ACHN (cell line): Measurements from ENCODE around the gene GRID1.

ENCODE experiments used
- DNase-seq: peaks from one replicate; pipeline ENCODE4 v3.0.0-alpha.2; 2015
- in situ Hi-C: cut with HindIII; loops from 2 replicates; pipeline ENCODE4 v1.10.0; 2017; ENCODE audit warnings: low sequenced_read_pairs, low pct_ligation_motif_present, low pct_unique_long_range_greater_than_20kb

GRID1 gene

GRCh38 chr10:86291616-86292340 is 74.8 kb downstream of the GRID1 start:
- in situ Hi-C loops = no loop called here
- DNase-seq = no peak

DNA sequence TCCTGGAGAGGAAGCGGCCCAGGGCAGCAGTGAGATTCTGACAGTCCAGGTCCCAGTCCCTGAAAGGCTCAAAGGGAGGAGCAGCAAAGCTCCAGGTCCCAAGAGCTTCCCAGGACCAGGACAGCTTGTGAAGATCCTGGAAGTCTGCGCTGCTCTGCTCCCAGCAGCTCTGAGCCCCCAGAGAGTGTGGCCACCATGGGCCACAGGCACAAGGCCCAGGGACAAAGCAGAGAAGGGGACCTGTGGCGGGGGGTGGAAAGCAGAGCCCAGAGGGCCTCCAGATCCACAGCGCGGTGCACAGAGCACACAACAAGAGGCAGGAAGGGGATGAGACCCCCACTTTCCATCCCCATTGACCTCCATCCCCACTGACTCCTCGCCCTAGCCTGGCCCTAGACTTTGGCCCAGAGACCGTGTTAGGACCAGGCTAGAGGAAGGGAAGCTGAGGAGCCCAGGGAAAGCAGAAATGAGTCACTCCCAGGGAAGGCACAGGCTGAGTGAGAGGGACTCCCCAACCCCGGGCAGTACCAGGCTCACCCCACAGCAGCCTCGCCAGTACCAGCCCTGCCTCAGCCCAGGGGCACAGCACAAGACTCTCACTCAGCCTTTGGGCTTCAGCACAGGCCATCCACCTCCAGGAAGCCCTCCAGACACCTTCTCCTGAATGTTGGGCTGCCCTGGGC is 75.5 kb downstream of the GRID1 start:
- DNase-seq = no peak
- in situ Hi-C loops = no loop called here

DNA sequence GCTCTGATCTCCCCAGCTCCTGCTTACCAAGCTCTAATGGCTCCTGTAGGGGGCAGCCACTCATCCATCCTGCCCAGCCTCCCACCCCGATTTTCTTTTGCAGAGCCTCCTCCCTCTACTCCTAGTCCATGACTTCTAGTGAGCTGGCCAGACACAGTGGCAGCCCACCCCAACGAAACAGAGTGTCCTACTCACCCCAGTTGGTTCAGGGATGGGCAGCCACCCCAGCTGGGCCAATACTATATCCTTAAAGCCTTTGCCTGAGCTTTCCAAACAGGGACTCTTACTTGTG is 77.1 kb downstream of the GRID1 start:
- no peak for DNase-seq
- in situ Hi-C loops = no loop called here

DNA sequence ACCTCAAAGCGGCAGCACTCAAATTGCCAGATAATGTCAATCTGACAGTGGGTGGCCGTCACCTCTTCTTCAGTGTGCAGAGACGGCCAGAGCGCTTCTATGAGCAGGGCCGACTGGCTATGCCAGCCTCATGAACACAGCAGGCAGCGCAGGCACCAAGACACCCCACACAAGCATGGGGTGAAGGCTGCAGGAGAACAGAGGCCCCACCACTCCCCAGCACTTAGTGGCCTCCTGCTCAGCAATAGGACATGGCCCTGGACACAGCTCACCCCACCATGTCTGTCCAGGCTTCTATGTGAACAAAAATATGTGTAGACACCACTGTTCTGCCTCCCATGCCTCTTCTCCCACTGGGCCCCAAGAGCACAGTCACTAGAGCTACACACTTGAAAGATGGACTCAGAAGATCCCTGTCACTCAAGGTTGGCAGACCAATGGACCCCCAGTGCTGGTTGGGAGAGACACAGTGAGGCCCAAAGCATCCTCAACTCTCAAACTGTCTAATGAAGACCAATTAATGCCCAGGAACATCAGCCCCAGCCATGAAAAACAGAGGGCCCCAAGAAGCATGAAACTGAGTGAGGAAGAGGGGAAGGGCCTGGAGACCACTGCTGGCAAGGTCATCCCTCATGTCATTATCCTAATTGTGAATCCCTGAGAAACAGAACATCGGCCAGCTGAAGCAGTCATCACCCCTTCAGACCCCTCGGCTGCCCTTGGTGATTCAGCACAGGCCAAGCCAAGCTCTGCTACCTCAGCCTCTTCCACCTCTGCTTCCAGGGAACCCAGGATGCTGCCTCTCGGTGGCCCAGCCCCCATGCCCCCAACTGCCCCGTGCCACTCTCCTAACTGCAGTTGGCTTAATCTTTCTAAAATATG is 77.7 kb downstream of the GRID1 start:
- no peak for DNase-seq
- in situ Hi-C loops = no loop called here

DNA sequence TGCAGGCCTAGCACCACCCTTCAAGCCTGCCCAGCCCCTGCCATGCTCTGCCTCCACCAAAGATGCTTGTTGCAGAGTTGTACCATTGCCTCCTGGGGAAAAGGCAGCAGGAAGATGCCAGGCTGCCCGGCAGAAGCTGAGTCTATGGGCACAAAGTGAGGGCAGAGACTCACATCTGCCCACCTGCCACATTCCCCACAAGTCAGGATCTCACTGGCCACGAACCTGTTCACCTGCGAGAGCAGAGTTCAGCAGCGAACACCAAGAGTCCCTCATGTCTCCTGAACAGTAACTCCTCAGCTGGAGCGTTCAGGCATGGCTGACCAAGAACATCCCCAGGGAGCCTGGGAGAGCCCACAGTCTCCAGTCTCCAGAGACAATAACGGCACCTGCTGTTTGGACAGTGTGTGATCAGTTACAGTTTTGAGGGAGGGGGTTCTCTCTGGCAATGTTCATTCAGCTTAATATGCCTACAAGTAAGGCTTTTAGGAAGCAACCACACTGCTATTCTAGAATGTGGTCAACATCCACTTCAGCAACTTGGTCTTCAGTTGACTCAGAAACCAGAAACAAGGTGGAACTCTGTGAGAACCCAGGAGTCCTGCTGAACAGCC is 78.5 kb downstream of the GRID1 start:
- in situ Hi-C loops = no loop called here
- no peak for DNase-seq

GRCh38 chr10:86287110-86287793 is 79.3 kb downstream of the GRID1 start:
- DNase-seq = no peak
- in situ Hi-C loops = no loop called here

DNA sequence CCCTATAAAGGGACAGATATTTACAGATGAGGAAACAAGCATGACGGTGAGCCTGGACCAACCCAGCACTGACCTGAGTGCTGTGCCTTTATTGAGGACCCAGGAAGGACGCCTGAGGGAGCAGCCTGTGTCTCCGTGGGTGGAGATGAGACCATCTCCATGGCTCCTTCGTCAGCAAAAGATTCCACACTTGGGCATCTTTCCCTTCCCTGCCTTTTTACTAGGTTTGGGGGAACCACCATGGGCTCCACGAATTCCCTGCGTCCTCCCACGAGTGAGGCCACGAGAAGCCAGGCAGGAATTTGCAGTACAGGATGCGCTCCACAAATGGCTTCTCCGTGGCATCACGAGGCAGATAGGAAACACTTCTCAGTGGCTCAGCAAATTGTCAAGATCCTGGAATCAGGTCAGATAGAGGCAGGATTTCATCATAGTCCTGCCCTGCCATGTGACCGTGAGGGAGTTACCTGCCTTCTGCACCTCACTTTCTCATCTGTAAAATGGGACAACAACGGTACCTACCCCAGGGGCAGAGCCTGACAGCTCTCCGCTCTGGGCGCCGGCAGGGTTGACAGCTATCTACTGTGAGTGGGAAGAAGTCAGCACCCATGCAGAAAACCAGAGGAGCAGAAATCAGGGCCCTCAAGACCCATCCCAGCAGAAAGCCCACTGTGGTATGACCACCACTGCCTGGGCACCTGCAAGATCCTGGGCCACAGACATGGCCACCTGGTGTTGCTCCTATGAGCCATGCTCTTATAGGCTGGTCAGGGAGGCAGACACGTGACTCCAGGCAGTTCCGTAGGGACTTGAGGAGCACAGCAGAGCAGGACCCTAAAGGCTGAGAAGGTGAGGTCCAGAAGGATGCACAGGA is 80.1 kb downstream of the GRID1 start:
- DNase-seq = no peak
- in situ Hi-C loops = no loop called here

DNA sequence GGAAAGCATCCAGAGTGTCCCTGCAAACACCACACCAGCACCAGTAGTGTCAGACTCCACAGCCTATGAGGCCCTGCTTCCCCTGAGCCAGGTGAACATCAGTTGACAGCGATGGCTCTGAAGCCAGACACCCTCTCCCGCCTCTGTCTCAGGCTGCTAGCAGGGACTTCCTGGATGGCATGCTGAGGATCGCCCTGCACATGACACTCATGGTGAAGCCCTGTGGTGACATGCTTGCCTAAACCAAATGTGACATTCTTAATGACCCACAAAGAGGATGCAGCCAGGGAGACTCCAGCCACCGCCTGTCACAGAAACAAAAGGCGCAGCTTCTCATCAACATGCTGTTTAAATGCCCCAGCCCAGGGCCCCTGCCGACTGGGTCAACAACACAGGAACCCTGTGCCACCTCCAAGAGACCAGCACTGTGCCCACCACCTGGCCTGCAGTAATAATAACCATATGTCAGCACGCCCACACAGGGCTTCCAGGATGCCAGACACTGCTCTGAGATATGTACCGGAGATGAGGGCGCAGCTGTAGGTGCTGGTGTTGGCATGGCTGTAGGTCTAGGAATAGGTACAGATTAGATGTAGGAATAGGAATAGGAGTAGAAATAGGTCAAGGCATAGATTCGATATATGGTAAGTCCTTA is 81.3 kb downstream of the GRID1 start:
- in situ Hi-C loops = no loop called here
- DNase-seq = no peak

GRCh38 chr10:86284355-86285105 is 82.1 kb downstream of the GRID1 start:
- no peak for DNase-seq

GRCh38 chr10:86283466-86284287 is 82.9 kb downstream of the GRID1 start:
- in situ Hi-C loops = no loop called here
- no peak for DNase-seq

More at GRCh38 chr10:86284355-86285105, 82.1 kb downstream of the GRID1 start:
- in situ Hi-C loops = no loop called here

GRCh38 chr10:86282664-86283465 is 83.7 kb downstream of the GRID1 start:
- in situ Hi-C loops = no loop called here
- DNase-seq = no peak

DNA sequence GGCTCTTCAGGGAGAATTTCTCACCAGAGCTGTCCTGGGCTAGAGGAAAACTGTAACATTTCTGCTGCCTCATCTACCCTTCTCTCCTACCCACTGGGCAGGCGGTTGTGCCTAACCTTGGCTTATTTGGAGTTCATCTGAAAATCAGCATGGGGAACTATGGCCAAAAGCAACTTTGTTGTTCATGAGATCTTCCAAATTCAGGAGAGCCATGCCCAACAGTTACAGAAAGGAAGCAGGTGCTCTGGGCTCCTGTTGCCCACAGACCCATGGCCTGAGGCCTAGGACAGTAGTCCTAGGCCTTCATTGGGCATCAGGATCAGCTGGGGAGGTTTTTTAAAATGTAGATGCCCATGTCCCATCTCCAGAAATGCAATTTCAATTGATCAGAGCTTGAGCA is 85.2 kb downstream of the GRID1 start:
- DNase-seq = no peak
- in situ Hi-C loops = no loop called here

- no peak for DNase-seq
- in situ Hi-C loops = no loop called here
Measured at GRCh38 chr10:86269332-86269731, 97.3 kb downstream of the GRID1 start.

- no peak for DNase-seq
- in situ Hi-C loops = no loop called here
Measured at GRCh38 chr10:86267286-86268195, 99.1 kb downstream of the GRID1 start.
